Erythroblast (primary cell): ENCODE measurements around the gene BBS9.

Experiments
- DNase-seq, 2 experiments: peaks; one replicate each; lab custom pipeline; 2025; lab: John Stamatoyannopoulos, UW
- GATA1 ChIP-seq: IDR thresholded peaks from 2 replicates; pipeline ENCODE4 v1.6.1; 2011; ENCODE audit warnings: low read depth, mild to moderate bottlenecking, control low read depth, low read length, moderate library complexity
- POLR2A ChIP-seq: IDR thresholded peaks from 2 replicates; pipeline ENCODE4 v1.6.1; 2011; ENCODE audit warnings: mild to moderate bottlenecking, low read length

BBS9 gene

DNA sequence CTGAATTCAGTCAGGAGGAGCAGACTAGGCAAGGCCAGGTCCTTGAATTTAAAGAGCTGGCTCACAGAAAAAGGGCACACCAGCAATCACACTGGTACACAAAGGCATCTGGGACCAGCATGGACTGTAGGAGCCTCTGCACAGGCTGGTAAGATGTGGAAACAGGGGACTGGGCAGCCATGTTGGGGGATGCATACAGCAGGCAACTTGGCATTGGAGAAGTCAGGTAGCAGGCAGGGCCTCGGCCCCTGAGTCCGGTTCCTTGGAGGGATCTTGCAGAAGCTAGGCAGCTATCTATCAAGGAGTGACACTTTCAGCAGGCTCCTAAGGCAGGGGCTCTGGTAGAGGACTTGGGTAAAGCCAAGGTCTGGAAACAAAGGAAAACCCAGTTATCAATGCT lies 399.7 kb downstream of the BBS9 start:
- TF ChIP-seq GATA1 (no peak), POLR2A (no peak)

DNA sequence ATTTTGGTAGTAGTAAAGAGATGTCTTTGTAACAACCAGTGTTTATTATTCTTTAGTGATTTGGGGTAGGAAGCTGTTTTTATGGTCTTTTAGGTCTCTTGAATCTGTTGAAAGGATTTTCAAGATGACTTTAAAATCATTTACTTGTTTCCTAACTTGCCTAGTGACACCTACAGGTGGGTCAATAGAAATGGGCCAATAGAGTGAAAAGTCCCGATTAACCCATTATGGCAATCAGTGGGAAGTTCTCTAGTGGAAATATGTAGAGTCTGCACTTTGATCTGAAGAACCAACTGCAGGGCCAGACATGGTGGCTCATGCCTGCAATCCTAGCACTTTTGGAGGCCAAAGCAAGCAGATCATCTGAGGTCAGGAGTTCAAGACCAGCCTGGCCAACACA lies 401.3 kb downstream of the BBS9 start:
- no peak for DNase-seq
- TF ChIP-seq POLR2A (no peak), GATA1 (no peak)

More for the DNA sequence above, 399.7 kb downstream of the BBS9 start:
- DNase-seq, result no peak

GRCh38 chr7:33531888-33532287 lies 402.5 kb downstream of the BBS9 start:
- TF ChIP-seq POLR2A (no peak), GATA1 (no peak)
- no peak for DNase-seq

- DNase-seq, result no peak
- TF ChIP-seq GATA1 (no peak), POLR2A (no peak)
Measured at GRCh38 chr7:33534833-33535232, 405.5 kb downstream of the BBS9 start.

DNA sequence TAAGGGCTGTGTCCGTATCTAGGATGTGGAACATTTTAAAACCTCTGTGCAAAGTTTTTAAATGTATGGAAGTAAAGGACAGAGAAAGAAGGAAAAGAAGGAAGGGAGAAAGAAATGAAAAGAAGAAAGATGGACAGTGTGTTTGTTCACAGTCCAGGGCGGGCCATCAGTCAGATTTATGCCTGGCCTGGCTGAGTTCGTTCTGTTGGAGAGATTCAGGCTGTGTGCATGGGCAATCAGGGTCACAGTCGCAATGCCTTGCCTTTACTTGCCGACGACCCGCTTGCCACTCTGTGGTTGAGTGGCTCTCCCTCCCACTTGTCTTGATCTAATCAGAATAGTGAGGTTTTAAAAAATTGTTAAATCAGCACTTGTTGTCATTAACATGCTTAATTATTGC lies 406.6 kb downstream of the BBS9 start:
- no peak for DNase-seq
- TF ChIP-seq GATA1 (no peak), POLR2A (no peak)

DNA sequence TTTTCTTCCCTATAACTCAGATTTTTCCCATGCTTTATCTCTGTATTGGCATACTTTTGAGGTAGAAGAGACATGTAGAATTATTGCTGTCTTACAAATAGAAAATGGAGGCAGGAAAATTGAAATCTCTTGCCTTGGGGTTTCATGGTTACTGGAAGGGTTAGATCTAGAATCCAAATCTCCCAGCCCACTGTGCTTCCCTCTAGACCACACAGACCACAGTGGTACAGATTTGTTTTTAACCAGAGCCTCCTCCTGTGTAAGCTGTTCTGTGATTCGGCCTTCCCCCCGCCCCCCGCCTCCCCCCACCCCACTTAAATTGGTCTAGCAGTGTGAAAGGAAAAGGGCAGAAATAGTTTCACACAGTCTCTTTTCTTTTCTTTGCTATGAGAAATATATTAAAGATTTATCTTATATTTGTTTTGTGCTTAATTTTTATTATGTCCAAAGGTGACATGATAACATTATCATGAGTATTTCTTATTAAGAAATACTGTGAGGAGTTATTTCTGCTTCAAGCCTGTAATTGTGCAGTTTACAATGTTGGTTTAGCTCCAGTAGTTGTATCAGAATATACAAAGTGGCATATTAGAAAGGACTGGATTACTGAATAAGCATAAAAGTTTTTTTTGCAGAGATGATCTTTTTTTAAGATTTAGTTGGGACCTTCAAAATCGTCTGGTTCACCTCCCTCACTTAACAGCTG lies 407.2 kb downstream of the BBS9 start:
- no peak for TF ChIP-seq GATA1
- TF ChIP-seq POLR2A, result no peak

GRCh38 chr7:33537104-33537477 lies 407.7 kb downstream of the BBS9 start:
- no peak for DNase-seq
- TF ChIP-seq POLR2A, result no peak
- TF ChIP-seq GATA1, result no peak

More for the DNA sequence above, 407.2 kb downstream of the BBS9 start:
- DNase-seq, result no peak

- peak in 1 of 2 experiments; percentile 18 for DNase-seq
Measured at GRCh38 chr7:33539198-33539597, 409.8 kb downstream of the BBS9 start.

GRCh38 chr7:33539659-33540400 lies 410.5 kb downstream of the BBS9 start:
- TF ChIP-seq POLR2A (no peak), GATA1 (no peak)

More at GRCh38 chr7:33539198-33539597, 409.8 kb downstream of the BBS9 start:
- TF ChIP-seq POLR2A (no peak), GATA1 (no peak)

GRCh38 chr7:33547880-33548279 lies 418.5 kb downstream of the BBS9 start:
- TF ChIP-seq GATA1, result no peak
- TF ChIP-seq POLR2A, result no peak
- no peak for DNase-seq

More at GRCh38 chr7:33539659-33540400, 410.5 kb downstream of the BBS9 start:
- DNase-seq, result no peak

DNA sequence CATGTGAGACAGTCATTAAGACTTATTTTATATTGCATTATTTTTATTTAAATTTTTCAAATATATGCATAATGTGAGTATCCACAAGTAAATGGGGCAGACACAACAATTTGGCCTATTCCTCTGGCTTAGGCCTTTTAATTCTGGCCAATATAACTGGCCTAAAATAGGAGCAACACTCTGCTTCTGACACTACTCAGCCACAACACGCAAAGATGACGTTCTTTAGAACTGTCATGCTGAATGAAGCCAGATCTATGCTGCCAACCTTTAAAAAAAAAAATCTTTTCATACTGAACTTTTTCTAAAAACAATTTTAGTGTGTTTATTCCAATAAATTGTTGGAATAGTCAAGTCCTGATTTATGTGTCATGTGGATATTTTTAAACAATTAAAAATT lies 421.0 kb downstream of the BBS9 start:
- DNase-seq, result no peak
- TF ChIP-seq POLR2A (no peak), GATA1 (no peak)

DNA sequence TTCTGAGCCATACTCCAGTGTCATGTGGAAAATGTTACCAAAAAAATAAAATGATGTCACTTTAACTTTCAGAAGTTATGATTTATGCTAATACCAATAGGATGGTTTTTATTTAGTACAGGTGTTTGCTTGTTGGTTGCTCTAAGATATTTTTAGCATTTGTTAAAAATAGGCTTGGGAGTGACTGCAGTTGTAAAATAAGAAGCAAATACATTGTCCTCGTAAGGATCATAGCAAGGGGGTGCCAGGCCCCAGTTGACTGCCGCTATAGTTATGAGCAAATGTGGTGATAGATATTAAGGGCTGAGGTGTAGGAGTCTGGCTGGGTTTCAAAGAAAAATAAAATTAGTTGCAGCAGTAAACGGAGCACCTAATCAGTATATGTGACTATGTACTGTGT lies 421.6 kb downstream of the BBS9 start:
- TF ChIP-seq POLR2A (no peak), GATA1 (no peak)
- DNase-seq, result no peak

- no peak for DNase-seq
- TF ChIP-seq GATA1 (no peak), POLR2A (no peak)
Measured at GRCh38 chr7:33554046-33554445, 424.7 kb downstream of the BBS9 start.

DNA sequence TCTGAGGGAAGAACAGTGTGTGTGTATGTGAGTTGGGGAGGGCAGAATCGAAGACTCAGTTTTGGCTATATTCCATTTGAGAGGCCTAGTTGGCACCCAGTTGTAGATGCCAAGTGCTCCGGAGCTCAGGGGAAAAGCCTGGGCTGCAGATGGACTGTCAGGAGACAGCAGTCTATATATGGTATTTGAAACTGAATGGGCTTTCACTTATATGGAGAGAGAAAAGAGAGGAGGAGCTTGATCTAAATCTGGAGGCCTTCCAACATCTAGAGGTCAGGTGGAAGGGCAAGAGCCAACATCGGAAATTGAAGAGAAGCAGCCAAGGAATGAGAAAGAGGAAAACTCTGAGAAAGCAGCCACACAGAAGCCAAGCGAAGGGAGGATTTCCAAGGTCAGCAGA lies 425.2 kb downstream of the BBS9 start:
- no peak for DNase-seq
- TF ChIP-seq POLR2A, result no peak
- no peak for TF ChIP-seq GATA1
